IPS-15b (cell line): Measurements from ENCODE around the gene ZBP1.

ENCODE experiments used
- H3K27me3 ChIP-seq: one replicate; pipeline ENCODE4 v1.6.1; 2013; ENCODE audit warnings: low read length; ENCODE audit not compliant: control insufficient read depth, insufficient read depth
- H3K36me3 ChIP-seq: one replicate; pipeline ENCODE4 v1.6.1; 2013; ENCODE audit warnings: low read length; ENCODE audit not compliant: control insufficient read depth, insufficient read depth
- H3K4me1 ChIP-seq: one replicate; pipeline ENCODE4 v1.6.1; 2013; ENCODE audit warnings: mild to moderate bottlenecking, low read length; ENCODE audit not compliant: control insufficient read depth, insufficient read depth
- H3K4me3 ChIP-seq: one replicate; pipeline ENCODE4 v1.5.1; 2013; ENCODE audit warnings: low read depth, low read length
- H3K9ac ChIP-seq: one replicate; pipeline ENCODE4 v1.6.1; 2013; ENCODE audit warnings: low read depth, mild to moderate bottlenecking, low read length
- H3K9me3 ChIP-seq: one replicate; pipeline ENCODE4 v1.6.1; 2013; ENCODE audit warnings: mild to moderate bottlenecking, low read length; ENCODE audit not compliant: control insufficient read depth, insufficient read depth

ZBP1 gene

GRCh38 chr20:57596998-57597939 is 23.0 kb downstream of the ZBP1 start:
- H3K36me3 ChIP-seq, result no peaks in the 10 kb centered on the region
- H3K9ac ChIP-seq, result no peak overlapping the region
- H3K4me1 ChIP-seq, result no peaks in the 10 kb centered on the region
- no peaks in the 10 kb centered on the region for H3K9me3 ChIP-seq
- no peaks in the 10 kb centered on the region for H3K27me3 ChIP-seq
- no peak overlapping the region for H3K4me3 ChIP-seq

GRCh38 chr20:57596358-57596757 is 23.9 kb downstream of the ZBP1 start:
- Histone ChIP-seq H3K27me3 (no peaks in the 10 kb centered on the region), H3K4me1 (no peaks in the 10 kb centered on the region), H3K9me3 (no peaks in the 10 kb centered on the region), H3K36me3 (no peaks in the 10 kb centered on the region), H3K9ac (no peak overlapping the region), H3K4me3 (no peak overlapping the region)

GRCh38 chr20:57595041-57596030 is 24.9 kb downstream of the ZBP1 start:
- Histone ChIP-seq H3K4me1 (no peaks in the 10 kb centered on the region), H3K9me3 (no peaks in the 10 kb centered on the region), H3K4me3 (no peak overlapping the region), H3K9ac (no peak overlapping the region), H3K36me3 (no peaks in the 10 kb centered on the region), H3K27me3 (no peaks in the 10 kb centered on the region)

- no peak overlapping the region for H3K9ac ChIP-seq
- no peaks in the 10 kb centered on the region for H3K9me3 ChIP-seq
- no peak overlapping the region for H3K4me3 ChIP-seq
- no peaks in the 10 kb centered on the region for H3K27me3 ChIP-seq
- no peaks in the 10 kb centered on the region for H3K36me3 ChIP-seq
- no peaks in the 10 kb centered on the region for H3K4me1 ChIP-seq
These were observed 25.9 kb downstream of the ZBP1 start for GRCh38 chr20:57594092-57594951.

- Histone ChIP-seq H3K36me3 (no peaks in the 10 kb centered on the region), H3K4me3 (no peak overlapping the region), H3K27me3 (no peaks in the 10 kb centered on the region), H3K9me3 (no peaks in the 10 kb centered on the region), H3K9ac (no peak overlapping the region), H3K4me1 (no peaks in the 10 kb centered on the region)
These were observed 26.9 kb downstream of the ZBP1 start for GRCh38 chr20:57593134-57593886.

- H3K36me3 ChIP-seq, result no peaks in the 10 kb centered on the region
- no peaks in the 10 kb centered on the region for H3K4me1 ChIP-seq
- H3K9ac ChIP-seq, result no peak overlapping the region
- no peaks in the 10 kb centered on the region for H3K27me3 ChIP-seq
- no peaks in the 10 kb centered on the region for H3K9me3 ChIP-seq
- no peak overlapping the region for H3K4me3 ChIP-seq
These were observed 27.7 kb downstream of the ZBP1 start for GRCh38 chr20:57592263-57593092.

- no peaks in the 10 kb centered on the region for H3K27me3 ChIP-seq
- H3K4me3 ChIP-seq, result no peak overlapping the region
These were observed 28.7 kb downstream of the ZBP1 start for GRCh38 chr20:57591289-57592229.

GRCh38 chr20:57590485-57591288 is 29.5 kb downstream of the ZBP1 start:
- no peaks in the 10 kb centered on the region for H3K27me3 ChIP-seq

More at GRCh38 chr20:57591289-57592229, 28.7 kb downstream of the ZBP1 start:
- no peaks in the 10 kb centered on the region for H3K4me1 ChIP-seq
- H3K36me3 ChIP-seq, result no peaks in the 10 kb centered on the region
- H3K9me3 ChIP-seq, result no peaks in the 10 kb centered on the region
- H3K9ac ChIP-seq, result no peak overlapping the region

More at GRCh38 chr20:57590485-57591288, 29.5 kb downstream of the ZBP1 start:
- Histone ChIP-seq H3K36me3 (no peaks in the 10 kb centered on the region), H3K4me3 (no peak overlapping the region), H3K4me1 (no peaks in the 10 kb centered on the region), H3K9ac (no peak overlapping the region), H3K9me3 (no peaks in the 10 kb centered on the region)
